UCSD-AML1 (cell line): Measurements from ENCODE around the gene FOXRED2.
"Not testable (repeated sequence)": the region's sequence is repeated elsewhere in the genome, so short reads cannot be mapped to it uniquely, and the experiment has no call there.

Experiments
- DNase-seq: peaks from one replicate; lab custom pipeline; 2025; ENCODE audit not compliant: unreplicated experiment; lab: John Stamatoyannopoulos, UW

The FOXRED2 gene

GRCh38 chr22:36470162-36470993 lies 36.5 kb downstream of the FOXRED2 start:
- peak; percentile 81 for DNase-seq

GRCh38 chr22:36469094-36469710 lies 37.6 kb downstream of the FOXRED2 start:
- no peak for DNase-seq

- peak; percentile 89 for DNase-seq
Measured at GRCh38 chr22:36467946-36468345, 38.9 kb downstream of the FOXRED2 start.

- DNase-seq: peak; percentile 73
Measured at GRCh38 chr22:36467042-36467810, 39.6 kb downstream of the FOXRED2 start.

- no peak for DNase-seq
Measured at GRCh38 chr22:36466258-36466657, 40.6 kb downstream of the FOXRED2 start.

- no peak for DNase-seq
Measured at GRCh38 chr22:36465232-36466021, 41.4 kb downstream of the FOXRED2 start.

- no peak for DNase-seq
Measured at GRCh38 chr22:36464715-36465231, 42.1 kb downstream of the FOXRED2 start.

- peak; percentile 68 for DNase-seq
Measured at GRCh38 chr22:36463783-36464184, 43.1 kb downstream of the FOXRED2 start.

- no peak for DNase-seq
Measured at GRCh38 chr22:36461665-36462649, 44.9 kb downstream of the FOXRED2 start.

- DNase-seq: no peak
Measured at GRCh38 chr22:36460202-36460601, 46.6 kb downstream of the FOXRED2 start.

GRCh38 chr22:36457688-36458450 lies 49.0 kb downstream of the FOXRED2 start:
- peak; percentile 69 for DNase-seq

- no peak for DNase-seq
Measured at GRCh38 chr22:36456464-36456845, 50.4 kb downstream of the FOXRED2 start.

- DNase-seq: no peak
Measured at GRCh38 chr22:36455571-36456463, 51.0 kb downstream of the FOXRED2 start.

GRCh38 chr22:36454916-36455570 lies 51.8 kb downstream of the FOXRED2 start:
- peak; percentile 96 for DNase-seq

- no peak for DNase-seq
Measured at GRCh38 chr22:36453855-36454378, 52.9 kb downstream of the FOXRED2 start.

GRCh38 chr22:36452978-36453607 lies 53.7 kb downstream of the FOXRED2 start:
- DNase-seq: not testable (repeated sequence)
